Measurements from ENCODE around the gene TRMT61A.

TRMT61A gene

GRCh38 chr14:103542605-103543088, 13.7 kb downstream of the TRMT61A start:
- no peak overlapping the region for H3K4me3 ChIP-seq (ENCODE audit: low read depth, low read length)
- DNase-seq (ENCODE audit: low read depth) = no peak
- TF ChIP-seq CTCF (IDR thresholded peaks at IDR 0.05; ENCODE audit: control insufficient read depth, extremely low read depth, insufficient read depth) = no peak

GRCh38 chr14:103543140-103543539, 14.1 kb downstream of the TRMT61A start:
- no peak overlapping the region for H3K4me3 ChIP-seq (ENCODE audit: low read depth, low read length)
- no peak for DNase-seq (ENCODE audit: low read depth)
- TF ChIP-seq CTCF (IDR thresholded peaks at IDR 0.05; ENCODE audit: control insufficient read depth, extremely low read depth, insufficient read depth) = no peak

- DNase-seq (ENCODE audit: low read depth) = no peak
- no peak overlapping the region for H3K4me3 ChIP-seq (ENCODE audit: low read depth, low read length)
- TF ChIP-seq CTCF (IDR thresholded peaks at IDR 0.05; ENCODE audit: control insufficient read depth, extremely low read depth, insufficient read depth) = no peak
These were observed 14.9 kb downstream of the TRMT61A start for GRCh38 chr14:103543721-103544387.

- no peak overlapping the region for H3K4me3 ChIP-seq (ENCODE audit: low read depth, low read length)
- no peak for TF ChIP-seq CTCF (IDR thresholded peaks at IDR 0.05; ENCODE audit: control insufficient read depth, extremely low read depth, insufficient read depth)
- DNase-seq (ENCODE audit: low read depth) = no peak
These were observed 15.6 kb downstream of the TRMT61A start for GRCh38 chr14:103544388-103545218.

GRCh38 chr14:103545219-103545914, 16.4 kb downstream of the TRMT61A start:
- TF ChIP-seq CTCF (IDR thresholded peaks at IDR 0.05; ENCODE audit: control insufficient read depth, extremely low read depth, insufficient read depth) = no peak
- DNase-seq (ENCODE audit: low read depth) = no peak

GRCh38 chr14:103545915-103546651, 17.1 kb downstream of the TRMT61A start:
- no peak for TF ChIP-seq CTCF (IDR thresholded peaks at IDR 0.05; ENCODE audit: control insufficient read depth, extremely low read depth, insufficient read depth)
- H3K4me3 ChIP-seq (ENCODE audit: low read depth, low read length) = no peak overlapping the region
- no peak for DNase-seq (ENCODE audit: low read depth)

More at GRCh38 chr14:103545219-103545914, 16.4 kb downstream of the TRMT61A start:
- H3K4me3 ChIP-seq (ENCODE audit: low read depth, low read length) = no peak overlapping the region
